ENCODE results near the gene PTPRZ1. TPM values are rescaled to one million over a fixed set of nuclear protein-coding genes. Genes with fewer than 3 reads are reported as not detected.

PTPRZ1 gene
- polyA plus RNA-seq, 1 of the 3 experiments (the other 2 are of a cell fraction), result not detected

GRCh38 chr7:121860953-121861352 is 12.0 kb upstream of the PTPRZ1 start (continued):
- TF ChIP-seq REST (IDR thresholded peaks at IDR 0.05; ENCODE audit: low read depth, low read length) (no peak), ELF1 (IDR thresholded peaks at IDR 0.05) (no peak), SMC3 (IDR thresholded peaks at IDR 0.05; ENCODE audit: low read depth, low read length) (no peak), YY1 (IDR thresholded peaks at IDR 0.05; ENCODE audit: low read depth) (no peak)

GRCh38 chr7:121862591-121862990 is 10.4 kb upstream of the PTPRZ1 start:
- Histone ChIP-seq H3K27me3 (ENCODE audit: insufficient read depth) (peaks cover 22% of the 10 kb centered on the region; the same call in 1 of the 2 replicates), H3K9me2 (no peaks in the 10 kb centered on the region), H3K27ac (ENCODE audit: low read depth in 2 of 2, low read length in 1 of 2) (no peak overlapping the region), H3K4me2 (no peak overlapping the region), H3F3A (replicated peaks; ENCODE audit: insufficient read depth) (no peaks in the 10 kb centered on the region), H3K36me3 (replicated peaks in 1 of 2; ENCODE audit: control insufficient read depth in 1 of 2, insufficient read depth in 2 of 2, low read length in 1 of 2) (no peaks in the 10 kb centered on the region), H3K9ac (no peak overlapping the region), H2AFZ (ENCODE audit: low read depth) (no peak overlapping the region), H3K79me2 (ENCODE audit: insufficient read depth) (no peaks in the 10 kb centered on the region), H3K4me1 (ENCODE audit: control insufficient read depth in 1 of 2, insufficient read depth in 2 of 2, low read depth in 1 of 2, low read length in 1 of 2) (no peaks in the 10 kb centered on the region), H3K9me3 (no peaks in the 10 kb centered on the region), H4K20me1 (ENCODE audit: insufficient read depth) (peaks cover 3% of the 10 kb centered on the region; the same call in 1 of the 2 replicates), H3K4me3 (ENCODE audit: low read depth in 2 of 2, low read length in 1 of 2) (no peak overlapping the region)
- ChIA-PET CTCF (interaction anchor here (0.6 kb wide), 1 partner anchor 48 kb away, joined by 4 read pairs; no protein-coding TSS in a partner anchor), POLR2A (no interaction called here)
- no peak for TF ChIP-seq USF1 (IDR thresholded peaks at IDR 0.05; ENCODE audit: borderline replicate concordance, low read depth)
- TF ChIP-seq NFIC (IDR thresholded peaks at IDR 0.05; ENCODE audit: borderline replicate concordance), result no peak
- no peak for TF ChIP-seq FOSL2 (IDR thresholded peaks at IDR 0.05; ENCODE audit: borderline replicate concordance, low read depth)
- no peak for TF ChIP-seq TEAD4 (IDR thresholded peaks at IDR 0.05; ENCODE audit: borderline replicate concordance, insufficient read depth)
- TF ChIP-seq PBX3 (IDR thresholded peaks at IDR 0.05), result no peak
- no peak for TF ChIP-seq RCOR1 (IDR thresholded peaks at IDR 0.05; ENCODE audit: low read length)
- TF ChIP-seq MEF2A (IDR thresholded peaks at IDR 0.05; ENCODE audit: borderline replicate concordance, low read depth), result no peak
- TF ChIP-seq RFX5 (IDR thresholded peaks at IDR 0.05; ENCODE audit: low read length), result no peak
- TF ChIP-seq FOXJ3 (CRISPR knock-in tag; IDR thresholded peaks at IDR 0.05), result no peak
- no peak for TF ChIP-seq RXRA (IDR thresholded peaks at IDR 0.05; ENCODE audit: borderline replicate concordance, low read depth)
- no peak for TF ChIP-seq YY1 (IDR thresholded peaks at IDR 0.05; ENCODE audit: low read depth)
- no peak for TF ChIP-seq IRF3 (IDR thresholded peaks at IDR 0.05; ENCODE audit: low read depth, low read length)
- no peak for TF ChIP-seq USF2 (IDR thresholded peaks at IDR 0.05; ENCODE audit: borderline replicate concordance, low read depth, low read length)
- no peak for TF ChIP-seq POLR2AphosphoS5 (IDR thresholded peaks at IDR 0.05; ENCODE audit: low read depth, low read length)
- TF ChIP-seq GATA2 (CRISPR knock-in tag; IDR thresholded peaks at IDR 0.05), result no peak
- no peak for TF ChIP-seq SMC3 (IDR thresholded peaks at IDR 0.05; ENCODE audit: low read depth, low read length)
- DNase-seq, result no peak
- under 1% methylated on average over 4 of the region's 4 CpGs for WGBS (ENCODE audit: low lambda C conversion rate)
